Activated CD8-positive, alpha-beta memory T cell treated with anti-CD3 and anti-CD28 coated beads, Interleukin-2, amount 50 U/mL, for 1 hour (primary cell): Measurements from ENCODE around the gene ZNF644.
"Not testable (repeated sequence)": the region's sequence is repeated elsewhere in the genome, so short reads cannot be mapped to it uniquely, and the experiment has no call there.

Experiments
- DNase-seq: peaks from one replicate; pipeline ENCODE4 v3.0.0-alpha.2; 2020; ENCODE audit errors: extremely low read depth

Gene ZNF644

DNA sequence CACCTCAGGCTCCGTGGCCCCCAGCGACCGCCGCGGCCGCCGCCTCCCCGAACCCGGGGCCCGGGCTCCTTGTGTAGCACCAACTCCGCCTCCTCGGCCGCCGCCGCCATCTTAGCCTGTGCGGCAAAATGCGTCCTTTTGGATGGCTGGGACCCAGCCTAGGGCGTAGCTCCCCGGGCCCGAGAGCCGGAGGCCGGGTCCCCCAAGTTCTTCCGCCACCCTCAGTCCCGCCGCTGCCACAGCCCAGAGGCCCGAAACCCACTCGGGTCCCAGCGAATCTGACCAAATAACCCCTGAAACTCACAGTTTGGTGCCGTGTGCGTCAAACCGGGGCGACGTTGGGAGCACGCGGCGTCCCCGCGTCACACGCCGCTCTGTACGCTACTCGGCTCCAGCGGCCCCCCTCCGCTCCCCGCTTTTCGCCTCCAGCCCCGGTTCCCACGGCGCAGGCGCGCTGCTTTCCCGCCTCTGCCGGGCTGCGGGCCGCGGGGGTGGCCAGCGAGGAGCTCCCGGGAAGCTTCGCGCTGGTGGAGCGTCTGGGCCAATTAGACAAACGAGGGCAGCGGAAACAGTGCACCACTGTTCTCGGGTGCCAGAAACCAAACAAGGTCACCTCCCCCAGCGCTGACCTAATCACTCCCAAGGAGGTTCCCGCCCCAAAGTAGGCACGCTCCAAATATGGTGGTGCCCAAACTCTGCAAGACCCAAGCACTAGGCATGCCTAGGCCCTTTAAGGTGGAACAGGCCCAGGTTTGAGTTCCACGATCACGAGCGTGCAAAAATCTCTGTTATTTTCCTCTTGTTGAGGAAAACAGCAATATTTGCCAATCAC is at the start of gene ZNF644:
ZNF644 (minus strand) TSS at position 350 of the 832 bp plus-strand sequence. CDS start 39,682 bp downstream, outside the sequence.
- peak; percentile 87 for DNase-seq

DNA sequence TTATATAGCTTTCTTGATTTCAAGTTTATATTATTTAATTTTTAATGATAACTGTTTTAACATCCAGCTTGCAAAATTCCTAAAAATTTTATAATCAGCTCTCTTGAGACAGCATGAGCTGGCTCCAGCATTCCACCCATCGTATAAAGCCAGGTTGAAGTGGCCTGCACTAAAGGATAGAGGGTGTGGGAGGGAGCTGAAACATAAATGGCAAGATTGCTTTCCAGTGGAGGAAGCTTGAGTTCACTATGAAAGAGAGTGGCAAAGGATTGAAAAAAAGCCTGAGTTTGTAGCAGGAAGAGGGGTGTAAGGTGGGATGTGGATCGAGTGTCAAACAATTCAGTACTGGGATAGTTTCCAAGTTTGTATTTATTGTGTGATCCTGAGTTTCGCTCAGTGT is 48.5 kb upstream of the ZNF644 start:
- no peak for DNase-seq

DNA sequence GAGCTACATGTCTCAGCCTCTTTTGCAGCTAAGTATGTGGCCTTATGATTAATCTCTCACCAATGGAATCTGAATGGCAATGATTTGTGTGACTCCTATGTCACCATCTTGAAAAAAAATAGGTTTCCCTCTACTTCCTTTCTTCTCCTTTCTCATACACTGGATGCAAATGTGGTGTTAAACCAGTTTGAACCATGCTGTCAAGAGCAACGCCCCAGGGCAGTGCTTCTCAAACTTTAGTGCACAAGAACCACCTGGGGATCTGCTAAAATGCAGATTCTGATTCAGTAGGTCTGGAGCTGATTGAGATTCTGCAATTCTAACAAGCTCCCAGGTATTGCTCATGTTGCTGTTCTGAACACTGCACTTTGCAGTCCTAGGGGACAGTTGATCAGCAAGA is 44.7 kb upstream of the ZNF644 start:
- no peak for DNase-seq

DNA sequence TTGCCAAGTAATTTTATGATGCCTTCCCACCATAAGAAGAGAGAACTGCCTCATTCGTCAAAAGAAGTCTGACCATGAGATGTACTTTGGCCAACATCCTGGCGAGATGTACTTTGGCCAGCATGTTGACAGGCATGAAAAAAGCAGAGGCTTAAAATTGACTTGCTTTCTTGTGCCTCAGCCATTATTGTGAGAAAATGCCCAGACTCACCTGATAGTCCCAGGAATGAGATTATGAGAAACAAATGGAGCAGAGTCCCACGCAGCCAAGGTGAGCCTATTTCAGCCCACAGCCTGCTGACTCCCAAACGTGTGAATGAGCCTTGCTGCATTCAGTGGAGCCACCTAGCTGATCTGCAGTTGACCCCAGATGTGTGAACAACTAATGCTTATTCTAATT is 43.5 kb upstream of the ZNF644 start:
- no peak for DNase-seq

DNA sequence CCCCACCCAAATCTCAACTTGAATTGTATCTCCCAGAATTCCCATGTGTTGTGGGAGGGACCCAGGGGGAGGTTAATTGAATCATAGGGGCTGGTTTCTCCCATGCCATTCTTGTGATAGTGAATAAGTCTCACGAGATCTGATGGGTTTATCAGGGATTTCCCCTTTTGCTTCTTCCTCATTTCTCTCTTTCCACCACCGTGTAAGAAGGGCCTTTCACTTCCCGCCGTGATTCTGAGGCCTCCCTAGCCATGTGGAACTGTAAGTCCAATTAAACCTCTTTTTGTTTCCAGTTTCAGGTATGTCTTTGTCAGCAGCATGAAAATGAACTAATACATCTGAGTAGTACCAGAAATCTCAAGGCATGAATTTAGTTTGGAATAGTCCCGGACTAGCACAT is 41.6 kb upstream of the ZNF644 start:
- DNase-seq: not testable (repeated sequence)

DNA sequence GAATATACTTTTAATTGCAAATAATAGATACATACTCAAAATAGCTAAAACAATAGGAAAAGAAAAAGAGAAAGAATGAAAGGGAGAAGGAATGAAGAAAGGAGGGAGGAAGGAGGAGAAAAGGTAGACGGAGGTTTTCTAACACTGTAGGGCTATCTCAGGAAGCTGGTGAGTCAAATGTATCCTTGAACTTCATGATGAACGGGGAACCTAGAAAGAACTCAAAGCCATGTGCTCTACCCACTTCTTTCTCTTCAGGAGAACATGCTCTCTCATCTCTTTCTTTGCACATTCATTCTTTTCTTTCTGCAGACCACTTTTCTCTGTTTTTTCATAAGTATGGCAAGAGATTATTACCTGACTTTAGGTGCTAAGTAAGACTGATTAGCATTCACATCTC is 37.3 kb upstream of the ZNF644 start:
- DNase-seq: no peak

DNA sequence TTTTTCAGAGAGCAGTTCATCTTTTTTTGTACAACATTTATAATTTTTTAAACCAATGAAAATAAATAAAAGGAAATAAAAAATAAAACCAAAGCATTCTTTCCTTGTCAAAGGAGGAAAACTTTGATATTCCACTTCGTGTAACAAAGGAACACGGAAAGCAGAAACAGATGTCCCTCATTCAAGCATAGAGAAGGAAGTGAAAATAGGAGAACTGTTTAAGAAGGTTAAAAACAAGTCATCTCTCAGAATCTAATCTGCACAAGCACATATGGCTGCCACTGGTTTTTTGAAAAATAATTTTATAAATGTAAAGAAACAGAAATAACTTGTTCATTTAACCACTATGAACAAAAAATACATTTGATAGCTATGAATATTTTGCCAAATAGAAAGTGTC is 35.9 kb upstream of the ZNF644 start:
- DNase-seq: no peak

DNA sequence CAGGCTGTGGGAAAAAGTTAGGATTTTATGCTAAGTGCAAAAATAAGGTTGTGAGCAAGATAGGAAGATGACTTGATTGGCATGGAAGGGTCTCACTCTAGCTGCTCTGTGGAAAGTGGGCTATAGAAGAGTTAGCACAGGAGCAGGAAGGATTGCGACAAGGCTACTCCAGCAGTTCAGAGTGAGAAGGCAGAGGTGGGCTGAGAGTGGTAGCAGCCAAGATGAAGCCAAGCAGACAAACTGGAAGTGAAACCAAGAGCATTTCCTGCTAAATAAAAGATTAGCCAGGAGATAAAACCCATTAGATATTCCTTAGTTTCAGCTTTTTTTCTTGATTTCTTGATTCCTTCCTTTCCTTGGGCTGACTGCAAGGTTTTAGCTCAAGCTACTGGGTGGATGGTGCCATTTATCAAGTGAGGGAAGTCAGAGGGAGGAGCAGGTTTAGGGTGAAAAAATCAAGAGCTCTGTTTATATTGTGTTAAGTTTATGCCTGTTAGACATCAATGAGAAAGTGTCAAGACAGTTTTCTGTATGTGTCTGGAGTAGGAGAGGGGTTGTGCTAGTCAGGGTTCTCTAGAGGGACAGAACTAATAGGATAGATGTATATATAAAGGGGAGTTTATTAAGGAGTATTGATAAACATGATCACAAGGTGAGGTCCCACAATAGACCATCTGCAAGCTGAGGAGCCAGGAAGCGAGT is 33.1 kb upstream of the ZNF644 start:
- DNase-seq: no peak

DNA sequence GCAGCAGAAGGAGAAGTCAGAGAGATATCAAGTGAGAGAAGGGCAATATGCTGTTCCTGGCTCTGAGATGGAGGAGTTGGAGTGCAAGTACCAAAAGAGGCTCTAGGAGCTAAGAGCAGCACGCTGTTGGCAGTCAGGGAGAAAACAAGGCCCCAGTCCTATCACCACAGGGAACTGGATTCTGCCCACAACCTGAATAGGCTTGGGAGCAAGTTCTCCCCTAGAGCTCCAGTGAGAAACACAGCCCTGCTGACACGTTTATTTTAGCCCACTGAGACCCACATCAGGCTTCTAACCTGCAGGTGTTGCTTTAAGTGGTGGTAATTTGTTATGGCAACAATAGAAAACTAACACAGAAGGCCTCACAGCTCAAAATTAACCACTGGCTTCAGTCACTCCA is 31.8 kb upstream of the ZNF644 start:
- no peak for DNase-seq

DNA sequence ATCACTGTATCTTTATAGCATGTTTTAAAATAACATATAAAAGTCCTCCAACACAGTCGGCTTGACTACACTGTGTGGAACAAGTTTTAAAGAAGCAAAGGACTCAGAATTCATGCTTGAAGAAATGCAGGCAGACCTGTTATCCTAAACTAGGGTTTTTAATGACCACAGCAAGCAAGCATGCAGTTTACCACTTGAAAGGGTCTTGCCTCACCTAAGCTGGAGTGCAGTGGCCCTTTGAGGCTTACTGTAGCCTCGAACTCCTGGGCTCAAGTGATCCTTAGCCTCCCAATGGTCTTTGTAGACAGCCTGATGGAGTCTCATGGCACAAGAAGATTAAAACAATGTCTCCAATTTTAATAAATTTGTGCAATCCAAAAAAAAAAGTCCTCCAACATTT is 27.7 kb upstream of the ZNF644 start:
- DNase-seq: not testable (repeated sequence)

DNA sequence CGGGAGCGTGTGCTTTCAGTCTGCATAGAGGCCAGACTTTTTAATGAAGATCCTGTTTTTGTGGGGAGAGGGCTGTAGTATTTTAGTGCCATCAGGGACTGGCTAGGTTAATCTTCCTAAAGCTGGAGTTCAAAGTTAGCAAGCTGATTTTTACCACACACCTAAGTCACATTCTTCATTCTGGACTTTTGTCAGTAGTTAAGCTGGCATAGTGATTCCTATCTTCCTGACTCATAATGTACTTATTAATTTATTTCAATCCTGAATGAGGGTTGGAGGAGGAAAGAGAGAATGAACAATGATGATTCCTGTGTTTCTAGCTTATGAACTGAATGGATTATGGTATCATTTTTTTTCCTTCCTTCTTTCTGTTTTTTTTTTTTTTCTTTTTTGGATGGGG is 24.9 kb upstream of the ZNF644 start:
- no peak for DNase-seq

DNA sequence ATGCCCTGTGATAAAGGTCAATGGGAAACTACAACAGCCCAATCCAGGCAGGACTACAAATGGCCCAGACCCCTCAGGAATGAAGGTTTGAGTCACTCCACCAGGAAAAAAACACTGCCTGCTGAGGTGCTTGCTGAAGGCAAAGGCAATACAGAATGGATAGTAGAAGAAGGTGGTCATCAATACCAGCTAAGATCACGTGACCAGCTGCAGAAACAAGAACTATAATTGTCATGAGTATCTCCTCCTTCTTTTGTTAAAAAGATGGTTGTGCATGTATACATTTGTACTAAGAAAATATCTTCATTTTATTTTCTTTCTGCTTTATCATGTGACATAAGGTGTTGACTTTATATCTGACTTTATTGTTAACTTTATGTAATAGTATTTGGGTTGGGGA is 23.4 kb upstream of the ZNF644 start:
- DNase-seq: no peak

DNA sequence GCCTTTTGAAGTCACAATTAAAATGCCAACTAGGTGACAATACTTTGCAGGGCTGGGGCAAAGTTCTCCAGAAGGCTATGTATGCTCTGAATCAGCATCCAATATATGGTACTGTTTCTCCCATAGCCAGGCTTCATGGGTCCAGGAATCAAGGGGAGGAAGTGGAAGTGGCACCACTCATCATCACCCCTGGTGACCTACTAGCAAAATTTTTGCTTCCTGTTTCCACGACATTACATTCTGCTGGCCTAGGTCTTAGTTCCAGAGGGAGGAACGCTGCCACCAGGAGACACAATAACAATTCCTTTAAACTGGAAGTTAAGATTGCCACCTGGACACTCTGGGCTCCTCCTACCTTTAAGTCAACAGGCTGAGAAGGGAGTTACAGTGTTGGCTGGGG is 22.9 kb upstream of the ZNF644 start:
- not testable (repeated sequence) for DNase-seq

DNA sequence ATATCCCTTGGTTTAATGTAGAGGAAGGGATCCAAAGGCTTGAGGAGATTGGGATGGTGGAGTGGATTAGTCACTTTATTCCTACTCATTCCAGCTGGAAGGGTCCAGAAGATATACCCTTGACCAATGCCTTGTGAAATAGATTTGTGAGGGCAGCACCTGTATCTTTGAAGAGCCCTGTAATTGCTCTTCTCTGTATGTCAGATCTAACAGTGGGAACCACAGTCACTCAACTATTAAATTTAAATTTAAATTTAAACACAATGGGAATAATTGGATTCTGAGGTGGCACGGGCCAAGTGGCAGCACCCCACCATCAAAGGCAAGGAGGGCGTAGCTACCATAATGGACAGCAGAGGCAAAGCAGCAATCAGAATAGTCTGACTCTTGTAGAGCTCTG is 20.5 kb upstream of the ZNF644 start:
- not testable (repeated sequence) for DNase-seq

DNA sequence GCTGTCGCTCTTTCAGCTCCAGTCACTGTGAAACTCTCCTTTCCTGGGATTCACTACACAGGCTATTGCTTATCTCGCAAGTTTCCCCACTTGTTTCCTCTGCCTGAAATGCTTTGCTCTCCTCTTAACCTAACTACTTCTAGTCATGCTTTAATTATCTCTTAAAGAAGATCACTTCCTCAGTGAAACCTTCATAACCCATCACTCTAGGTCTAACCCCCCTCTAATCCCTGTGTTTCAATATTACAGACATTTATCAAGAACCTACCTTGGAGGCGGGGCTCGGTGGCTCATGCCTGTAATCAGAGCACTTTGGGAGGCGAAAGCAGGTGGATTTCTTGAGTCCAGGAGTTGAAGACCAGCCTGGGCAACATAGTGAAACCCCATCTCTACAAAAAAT is 16.7 kb upstream of the ZNF644 start:
- DNase-seq: no peak

DNA sequence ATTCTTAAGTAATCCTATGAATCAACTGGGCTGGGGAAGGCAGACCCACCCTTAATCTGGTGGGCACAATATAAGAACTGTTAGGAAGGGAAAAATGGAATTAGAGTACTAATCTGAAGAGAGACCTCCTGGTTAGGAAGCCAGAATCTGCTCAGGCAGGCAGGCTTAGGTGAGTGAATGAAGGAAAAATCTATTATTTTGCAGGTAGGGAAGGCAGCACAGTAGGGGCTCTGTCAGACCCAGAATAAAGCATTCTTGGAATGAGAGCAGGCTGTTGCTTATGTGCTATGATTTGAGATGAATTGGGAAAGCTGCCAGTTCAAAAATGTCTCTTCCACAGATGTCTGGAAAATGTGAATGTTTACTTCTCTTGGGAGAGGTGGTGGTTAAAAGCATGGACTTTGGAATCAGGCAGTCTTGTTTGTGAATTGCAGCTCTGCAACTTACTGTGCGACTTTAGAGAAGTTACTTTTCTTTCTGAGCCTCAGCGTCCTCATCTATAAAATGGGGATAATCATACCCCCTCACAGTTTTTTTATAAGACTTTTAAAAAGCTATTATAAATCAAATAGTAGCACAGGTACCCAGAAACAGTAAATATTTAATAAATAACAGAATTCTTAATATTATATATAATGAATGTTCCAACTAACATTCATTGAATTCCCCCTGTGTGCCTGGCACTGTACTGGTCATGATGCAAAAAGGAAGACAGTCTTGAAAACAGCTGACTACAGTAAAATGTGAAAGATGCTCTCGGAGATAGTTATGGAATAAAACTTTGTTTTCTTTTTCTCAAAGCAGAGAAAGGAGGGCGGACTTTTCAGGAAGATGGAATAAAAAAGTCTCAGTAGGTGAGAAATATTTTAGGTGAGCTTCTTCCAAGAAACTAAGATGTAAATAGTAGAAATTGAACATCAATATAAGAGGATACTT is 15.3 kb upstream of the ZNF644 start:
- no peak for DNase-seq

DNA sequence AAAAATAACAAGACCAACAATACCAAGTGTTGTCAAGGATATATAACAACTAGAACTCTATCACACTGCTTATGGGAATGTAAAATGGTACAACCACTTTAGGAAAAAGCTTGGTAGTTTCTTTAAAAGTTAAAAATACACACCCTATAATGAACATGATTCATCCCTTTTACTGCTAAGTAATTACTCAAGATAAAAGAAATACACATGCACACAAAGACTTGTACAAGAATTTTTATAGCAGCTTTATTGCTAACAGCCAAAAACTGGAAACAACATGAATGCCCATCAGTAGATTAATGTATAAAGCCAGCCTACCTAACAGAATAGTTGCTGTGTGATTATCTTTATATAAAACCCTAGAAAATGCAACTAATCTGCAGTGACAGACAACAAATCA is 10.5 kb upstream of the ZNF644 start:
- no peak for DNase-seq

DNA sequence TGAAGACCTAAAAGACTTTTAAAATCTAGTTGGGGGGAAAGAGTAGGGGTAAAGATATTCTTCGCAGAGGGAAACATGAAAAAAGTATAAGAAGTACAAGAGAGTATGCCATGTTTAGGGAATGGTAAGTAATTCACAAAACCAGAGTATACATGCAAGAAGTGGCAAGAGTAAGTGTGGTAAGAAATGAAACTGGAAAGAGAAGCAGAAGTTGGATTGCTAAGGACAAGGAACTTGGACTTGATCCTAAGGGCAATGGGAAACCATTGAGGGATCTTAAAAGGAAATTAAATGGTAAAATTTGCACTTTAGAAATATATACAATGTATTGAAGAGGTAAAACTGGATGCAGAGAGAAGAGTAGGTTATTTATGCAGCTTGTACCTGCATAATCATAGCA is 9.2 kb upstream of the ZNF644 start:
- DNase-seq: no peak

DNA sequence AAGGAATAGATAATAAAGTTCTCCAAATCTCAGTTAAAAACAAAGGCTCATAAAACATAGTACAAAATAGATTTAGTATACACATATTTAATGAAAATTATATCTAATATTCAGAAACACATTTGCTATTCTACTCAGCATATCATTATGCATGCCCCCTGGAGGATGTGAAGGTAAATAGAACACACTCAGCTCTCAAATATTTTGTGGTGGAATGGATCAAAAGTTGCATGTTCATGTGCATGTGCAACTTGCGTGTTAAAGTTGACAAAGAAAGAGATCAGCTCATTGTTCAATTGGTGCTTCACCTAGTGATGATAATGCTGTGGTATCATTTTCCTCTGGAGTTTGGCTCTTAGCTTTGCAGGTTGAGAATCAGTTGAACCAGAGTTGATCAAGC is 4.9 kb upstream of the ZNF644 start:
- DNase-seq: no peak

DNA sequence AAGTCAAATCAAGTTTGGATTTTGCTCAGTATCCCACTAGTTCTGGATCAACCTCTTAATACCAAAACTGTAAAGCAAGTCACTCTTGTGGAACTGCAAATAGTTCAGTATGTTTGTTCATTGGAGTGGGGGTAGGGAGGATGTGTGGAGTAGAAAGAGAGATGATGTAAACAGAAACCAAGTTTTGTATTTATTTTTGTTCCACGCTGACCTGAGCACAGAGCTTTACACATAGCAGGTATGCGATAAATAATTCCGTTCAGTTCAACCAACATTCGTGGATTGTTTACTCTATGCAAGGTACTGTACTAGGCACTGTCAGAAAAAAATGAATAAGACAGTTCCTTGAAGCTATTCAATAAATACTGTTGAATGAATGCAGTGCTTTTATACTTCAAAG is 4.5 kb upstream of the ZNF644 start:
- DNase-seq: no peak

DNA sequence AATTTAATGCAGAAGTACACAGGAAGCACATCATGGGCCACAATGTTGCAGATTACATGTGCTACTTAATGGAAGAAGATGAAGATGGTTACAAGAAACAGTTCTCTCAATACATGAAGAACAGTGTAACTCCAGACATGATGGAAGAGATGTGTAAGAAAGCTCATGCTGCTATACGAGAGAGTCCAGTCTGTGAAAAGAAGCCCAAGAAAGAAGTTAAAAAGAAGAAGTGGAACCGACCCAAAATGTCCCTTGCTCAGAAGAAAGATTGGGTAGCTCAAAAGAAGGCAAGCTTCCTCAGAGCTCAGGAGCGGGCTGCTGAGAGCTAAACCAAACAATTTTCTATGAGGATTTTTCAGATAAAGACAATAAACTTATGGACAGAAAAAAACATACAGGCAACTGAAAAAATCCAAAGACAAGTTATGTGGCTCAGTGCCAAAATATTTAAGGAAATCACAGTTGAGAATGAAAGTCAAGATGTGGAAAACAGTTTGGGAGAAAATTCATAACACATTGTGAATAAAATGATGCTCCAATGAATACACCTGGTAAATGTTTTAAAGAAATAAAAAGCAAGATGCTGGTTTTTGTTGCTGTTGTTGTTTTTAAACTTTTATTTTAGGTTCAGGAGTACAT is 2.8 kb upstream of the ZNF644 start:
- no peak for DNase-seq

DNA sequence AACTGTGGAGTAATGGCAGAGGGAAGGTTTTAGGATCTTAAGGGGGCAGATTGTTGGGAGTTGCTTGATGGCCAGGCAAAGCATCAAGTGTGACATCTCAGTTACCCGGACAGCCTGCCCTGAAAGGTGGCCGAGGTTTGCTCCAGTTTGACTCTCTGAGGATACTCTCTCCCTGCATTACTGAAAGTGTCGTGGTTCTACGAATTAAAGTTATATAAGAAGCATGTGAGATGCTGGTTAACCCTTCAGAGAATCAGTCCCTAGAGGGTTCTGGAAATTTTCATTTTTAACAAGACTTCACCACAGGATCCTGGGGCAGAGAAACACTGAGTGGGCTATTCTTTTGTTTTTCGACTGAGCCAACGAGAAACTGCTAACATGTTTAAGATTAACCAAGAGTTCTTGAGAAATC is 689 bp upstream of the ZNF644 start:
- no peak for DNase-seq
